Activated CD8-positive, alpha-beta memory T cell treated with anti-CD3 and anti-CD28 coated beads for 1 hour (primary cell): ENCODE results near the gene UBAC2.

ENCODE experiments used
- DNase-seq, 2 donors: peaks; one replicate each; pipeline ENCODE4 v3.0.0-alpha.2; 2020; ENCODE audit warnings: low read depth in 1 of 2; ENCODE audit errors: extremely low read depth in 1 of 2

The UBAC2 gene

GRCh38 chr13:99307648-99308339 is 107.1 kb downstream of the UBAC2 start:
- no peak for DNase-seq

- no peak for DNase-seq
These were observed 107.9 kb downstream of the UBAC2 start for GRCh38 chr13:99308471-99309087.

- no peak for DNase-seq
These were observed 109.9 kb downstream of the UBAC2 start for GRCh38 chr13:99310382-99311031.

- DNase-seq: no peak
These were observed 110.5 kb downstream of the UBAC2 start for GRCh38 chr13:99311137-99311536.

GRCh38 chr13:99311748-99312492 is 111.3 kb downstream of the UBAC2 start:
- DNase-seq: no peak

- no peak for DNase-seq
These were observed 111.8 kb downstream of the UBAC2 start for GRCh38 chr13:99312493-99312883.

- no peak for DNase-seq
These were observed 112.8 kb downstream of the UBAC2 start for GRCh38 chr13:99313501-99313900.

GRCh38 chr13:99313941-99314340 is 113.3 kb downstream of the UBAC2 start:
- no peak for DNase-seq

- no peak for DNase-seq
These were observed 114.1 kb downstream of the UBAC2 start for GRCh38 chr13:99314640-99315176.

- no peak for DNase-seq
These were observed 114.5 kb downstream of the UBAC2 start for GRCh38 chr13:99315186-99315585.

GRCh38 chr13:99316224-99316623 is 115.6 kb downstream of the UBAC2 start:
- DNase-seq: no peak

- no peak for DNase-seq
These were observed 116.1 kb downstream of the UBAC2 start for GRCh38 chr13:99316657-99317256.

- DNase-seq: no peak
These were observed 120.2 kb downstream of the UBAC2 start for GRCh38 chr13:99320693-99321481.

GRCh38 chr13:99321709-99322108 is 121.1 kb downstream of the UBAC2 start:
- DNase-seq: no peak

GRCh38 chr13:99322297-99323103 is 121.8 kb downstream of the UBAC2 start:
- no peak for DNase-seq

- DNase-seq: no peak
These were observed 122.8 kb downstream of the UBAC2 start for GRCh38 chr13:99323488-99323887.

- DNase-seq: no peak
These were observed 125.4 kb downstream of the UBAC2 start for GRCh38 chr13:99326012-99326411.

GRCh38 chr13:99327126-99327525 is 126.5 kb downstream of the UBAC2 start:
- DNase-seq: no peak

GRCh38 chr13:99327761-99328160 is 127.1 kb downstream of the UBAC2 start:
- DNase-seq: no peak
